Activated CD4-positive, alpha-beta T cell treated with anti-CD3 and anti-CD28 coated beads, Interleukin-2, amount 50 U/mL, for 48 hours (primary cell): ENCODE results near the gene CANT1.

Experiments
- DNase-seq, 2 experiments: peaks; one replicate each; pipeline ENCODE4 v3.0.0-alpha.2; 2020

Gene CANT1

DNA sequence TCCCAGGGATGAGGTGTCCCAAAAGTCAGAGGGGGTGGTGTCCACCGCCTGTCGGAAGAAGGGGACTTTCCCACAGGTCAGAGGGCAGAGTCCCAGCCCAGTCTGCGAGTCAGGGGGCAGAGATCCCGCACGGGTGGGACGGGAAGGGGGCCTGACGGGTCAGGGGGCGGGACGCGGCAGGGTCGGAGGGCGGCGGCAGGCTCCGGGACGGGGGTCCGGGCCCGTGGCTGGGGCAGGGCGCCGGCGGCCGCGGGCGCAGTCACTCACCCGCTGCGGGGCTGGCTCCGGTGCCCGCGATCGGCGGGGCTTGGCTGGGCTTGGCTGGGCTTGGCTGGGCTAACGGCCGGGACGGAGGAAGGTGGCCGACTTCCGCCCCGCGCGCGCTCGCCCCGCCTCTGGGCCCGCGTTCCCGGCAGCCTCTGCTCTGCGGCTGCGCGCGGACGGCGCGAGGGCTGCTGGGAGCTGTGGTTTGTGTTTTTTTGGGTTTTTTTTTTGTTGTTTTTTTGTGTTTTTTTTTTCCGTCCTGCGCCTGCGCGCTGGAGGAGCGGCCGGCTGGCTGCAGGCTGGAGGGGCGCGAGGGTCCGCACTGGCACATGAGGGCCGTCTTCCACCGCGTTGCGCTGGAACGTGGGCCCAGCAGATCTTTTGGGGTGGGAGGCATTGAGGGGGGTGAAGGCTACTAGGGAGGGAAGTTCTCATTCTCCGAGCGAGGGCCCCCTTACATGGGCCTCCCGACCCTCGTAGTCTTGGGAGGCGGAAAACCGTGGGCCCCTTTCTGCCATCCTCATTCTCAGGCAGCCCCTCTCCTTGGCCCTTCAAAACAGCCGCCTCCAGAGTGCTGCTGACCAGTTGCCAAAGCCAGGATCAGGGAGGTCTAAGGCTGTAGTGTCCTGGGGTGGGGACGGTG, at the start of gene CANT1:
TSS of gene CANT1 (minus strand) at position 368 of the 907 bp plus-strand sequence. CDS start 12,142 bp downstream, outside the sequence.
- peak; percentile 82 to 83 for DNase-seq

DNA sequence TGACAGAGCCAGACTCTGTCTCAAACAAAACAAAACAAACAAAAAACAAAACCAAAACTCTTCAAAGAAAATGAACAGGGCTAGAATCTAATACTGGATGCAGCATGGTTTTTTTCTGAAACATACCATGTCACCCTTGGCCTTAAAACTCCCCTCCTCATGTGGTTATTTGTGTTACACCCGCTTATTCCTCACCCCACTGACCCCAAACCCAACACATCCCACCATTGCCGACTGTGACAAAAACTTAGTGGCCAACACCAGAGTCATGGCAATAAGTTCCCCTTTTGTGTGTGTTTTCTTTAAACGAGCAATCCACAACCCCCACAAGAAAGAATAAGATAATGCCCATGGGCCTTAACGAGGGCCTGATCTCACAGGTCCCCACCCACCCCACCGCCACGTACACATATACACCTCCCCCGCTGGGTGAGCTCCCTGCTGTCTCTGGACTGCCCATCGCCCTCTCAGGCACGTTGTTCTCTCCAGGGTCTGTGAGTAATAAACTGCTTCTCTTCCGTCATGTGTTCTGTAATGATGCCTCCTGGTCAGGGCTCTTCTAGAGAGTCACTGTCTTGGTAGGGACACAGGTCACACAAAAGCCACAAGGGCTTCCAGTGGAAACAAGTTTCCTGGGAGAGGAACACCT, 48.3 kb upstream of the CANT1 start:
- DNase-seq = no peak

DNA sequence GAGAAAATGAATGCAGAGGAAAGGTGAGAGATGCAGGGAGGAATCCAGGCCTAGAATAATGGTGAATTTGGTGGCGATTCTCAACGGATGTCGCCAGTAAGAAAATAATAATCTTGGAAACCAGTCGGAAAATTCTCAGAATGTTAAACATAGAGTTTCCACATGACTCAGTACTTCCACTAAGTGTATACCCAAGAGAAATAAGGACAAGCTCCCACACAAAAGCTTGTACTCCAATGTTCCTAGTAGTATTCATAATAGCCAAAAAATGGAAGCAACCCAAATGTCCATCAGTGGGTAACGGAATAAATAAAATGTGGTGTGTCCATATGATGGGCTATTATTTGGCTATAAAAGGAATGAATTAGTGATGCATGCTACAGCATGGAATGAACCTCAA, 45.6 kb upstream of the CANT1 start:
- no peak for DNase-seq

DNA sequence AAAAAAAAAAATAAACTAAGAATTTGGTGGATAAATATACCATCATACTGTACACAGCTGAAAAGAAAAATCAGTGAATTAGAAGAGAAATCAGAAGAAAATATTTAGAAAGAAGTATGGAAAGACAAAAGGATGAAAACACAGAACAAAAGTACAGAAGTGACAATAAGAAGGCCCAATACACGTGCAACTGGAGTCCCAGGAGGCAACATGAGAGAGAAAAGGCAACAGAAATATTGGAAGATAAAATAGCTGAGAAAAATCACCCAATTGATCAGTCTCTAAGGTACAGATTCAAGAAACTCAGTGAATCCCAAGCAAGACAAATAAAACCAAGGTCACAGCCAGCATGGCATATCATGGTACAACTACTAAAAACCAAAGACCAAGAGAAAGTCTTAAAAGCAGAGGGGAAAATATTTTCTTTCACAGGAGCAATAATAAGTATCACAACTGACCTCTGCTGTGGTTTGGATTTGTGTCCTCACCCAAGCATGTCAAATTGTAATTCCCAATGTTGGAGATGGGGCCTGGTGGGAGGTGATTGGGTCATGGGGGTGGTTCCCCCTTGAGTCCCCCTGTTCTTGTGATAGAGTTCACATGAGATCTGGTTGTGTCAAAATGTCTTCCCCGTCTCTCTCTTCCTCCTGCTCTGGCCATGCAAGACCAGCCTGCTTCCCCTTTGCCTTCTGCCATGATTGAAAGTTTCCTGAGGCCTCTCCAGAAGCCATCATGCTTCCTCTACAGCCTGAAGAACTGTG, 44.8 kb upstream of the CANT1 start:
- no peak for DNase-seq

DNA sequence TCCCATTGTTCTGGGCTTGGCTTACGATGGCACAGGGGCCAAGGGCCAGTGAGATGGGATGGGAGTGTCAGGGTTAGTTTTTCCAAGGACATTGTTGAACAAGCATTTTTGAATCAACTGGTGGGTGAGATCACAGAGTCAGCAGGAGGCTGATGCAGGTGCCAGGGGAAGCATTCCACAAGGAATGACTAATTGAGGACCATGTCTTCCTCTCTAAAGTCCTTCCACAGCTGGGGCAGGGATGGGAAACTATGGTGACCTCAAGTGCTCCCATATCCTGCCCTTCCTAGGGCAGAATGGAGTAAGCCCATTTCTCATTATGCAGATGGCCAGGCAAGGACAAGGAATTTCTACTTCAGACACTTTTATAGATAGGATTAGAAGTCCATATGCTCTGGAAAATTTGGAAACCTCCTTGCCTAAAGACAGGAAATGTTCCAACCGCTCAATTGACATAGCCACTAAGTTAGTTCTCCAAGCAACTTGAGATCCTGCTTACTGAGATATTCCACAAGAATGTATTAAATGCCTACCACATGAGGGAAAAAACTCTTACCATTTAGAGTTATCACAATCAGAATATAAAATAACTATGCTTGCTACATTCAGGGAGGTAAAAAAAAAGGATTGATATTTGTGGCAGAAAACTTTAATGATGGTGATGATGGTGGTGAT, 43.8 kb upstream of the CANT1 start:
- no peak for DNase-seq

DNA sequence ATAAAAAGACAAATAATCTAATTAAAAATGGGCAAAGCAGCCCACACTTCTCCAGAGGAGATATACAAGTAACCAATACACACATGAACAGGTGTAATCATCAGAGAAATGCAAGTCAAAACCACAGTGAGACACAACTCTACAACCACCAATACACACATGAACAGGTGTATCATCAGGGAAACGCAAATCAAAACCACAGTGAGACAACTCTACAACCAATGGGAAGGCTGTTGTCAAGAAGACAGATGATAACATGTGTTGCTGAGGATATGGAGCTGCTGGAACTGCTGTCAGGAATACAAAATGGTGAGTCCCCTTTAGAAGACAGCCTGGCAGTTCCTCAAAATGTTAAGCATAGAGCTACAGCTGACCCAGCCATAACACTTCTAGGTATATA, 42.6 kb upstream of the CANT1 start:
- no peak for DNase-seq

DNA sequence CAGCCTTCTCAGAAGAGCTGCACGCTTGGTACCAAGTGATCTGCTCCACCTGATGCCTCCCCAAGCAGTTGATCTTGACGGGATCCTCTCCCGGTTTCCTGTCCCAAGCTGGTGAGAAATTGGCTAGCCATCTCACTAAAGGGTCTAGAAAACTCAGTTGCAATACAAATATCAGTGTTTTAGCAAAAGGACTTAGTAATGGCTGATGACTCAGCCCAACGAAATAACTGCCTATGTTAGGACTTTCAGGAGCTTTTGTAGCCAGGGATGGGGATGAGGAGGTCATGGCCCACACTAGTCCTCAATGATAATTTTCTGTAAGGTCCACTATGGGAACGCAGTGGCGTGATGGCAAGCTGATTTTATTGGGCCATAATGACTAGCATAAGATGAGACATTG, 41.7 kb upstream of the CANT1 start:
- DNase-seq = no peak

DNA sequence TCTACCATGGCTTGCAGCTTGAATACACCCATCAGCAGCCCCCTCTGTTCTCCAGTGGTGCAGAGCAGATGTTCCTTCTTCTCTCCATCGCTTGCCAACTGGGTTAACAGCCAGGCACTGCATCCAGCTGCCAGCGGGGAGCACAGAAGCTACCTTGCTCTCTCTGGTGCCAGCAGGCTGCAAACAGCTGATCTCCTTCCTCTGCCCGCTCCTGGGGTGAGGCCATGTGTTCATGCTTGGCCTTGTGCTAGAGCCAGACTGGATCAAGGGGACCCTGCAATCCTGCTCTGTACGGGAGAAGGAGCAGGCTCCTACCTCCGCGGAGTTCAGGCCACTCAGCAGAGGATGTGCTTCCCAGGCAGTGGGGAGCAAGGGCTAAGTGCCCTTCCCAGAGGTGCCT, 41.0 kb upstream of the CANT1 start:
- DNase-seq = no peak

DNA sequence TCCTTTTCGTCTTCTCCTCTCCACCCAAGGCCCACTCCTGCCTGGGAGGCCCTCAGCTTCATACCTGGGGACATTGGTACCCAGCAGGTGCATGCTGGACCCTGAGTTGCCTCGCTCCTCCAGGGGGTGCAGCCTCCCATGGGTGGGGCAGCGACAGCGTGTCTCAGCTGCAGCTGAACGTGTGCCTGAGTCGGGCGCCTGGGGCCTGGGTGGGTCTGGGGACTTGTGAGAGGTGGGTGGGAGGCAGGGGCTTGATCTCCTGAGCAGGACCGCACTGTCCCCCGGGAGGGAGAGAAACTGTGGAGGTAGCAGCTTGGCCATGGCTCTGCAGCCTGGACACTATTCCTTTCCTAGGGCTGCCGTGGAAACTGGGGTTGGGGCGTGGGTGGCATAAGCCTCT, 40.3 kb upstream of the CANT1 start:
- DNase-seq = no peak

DNA sequence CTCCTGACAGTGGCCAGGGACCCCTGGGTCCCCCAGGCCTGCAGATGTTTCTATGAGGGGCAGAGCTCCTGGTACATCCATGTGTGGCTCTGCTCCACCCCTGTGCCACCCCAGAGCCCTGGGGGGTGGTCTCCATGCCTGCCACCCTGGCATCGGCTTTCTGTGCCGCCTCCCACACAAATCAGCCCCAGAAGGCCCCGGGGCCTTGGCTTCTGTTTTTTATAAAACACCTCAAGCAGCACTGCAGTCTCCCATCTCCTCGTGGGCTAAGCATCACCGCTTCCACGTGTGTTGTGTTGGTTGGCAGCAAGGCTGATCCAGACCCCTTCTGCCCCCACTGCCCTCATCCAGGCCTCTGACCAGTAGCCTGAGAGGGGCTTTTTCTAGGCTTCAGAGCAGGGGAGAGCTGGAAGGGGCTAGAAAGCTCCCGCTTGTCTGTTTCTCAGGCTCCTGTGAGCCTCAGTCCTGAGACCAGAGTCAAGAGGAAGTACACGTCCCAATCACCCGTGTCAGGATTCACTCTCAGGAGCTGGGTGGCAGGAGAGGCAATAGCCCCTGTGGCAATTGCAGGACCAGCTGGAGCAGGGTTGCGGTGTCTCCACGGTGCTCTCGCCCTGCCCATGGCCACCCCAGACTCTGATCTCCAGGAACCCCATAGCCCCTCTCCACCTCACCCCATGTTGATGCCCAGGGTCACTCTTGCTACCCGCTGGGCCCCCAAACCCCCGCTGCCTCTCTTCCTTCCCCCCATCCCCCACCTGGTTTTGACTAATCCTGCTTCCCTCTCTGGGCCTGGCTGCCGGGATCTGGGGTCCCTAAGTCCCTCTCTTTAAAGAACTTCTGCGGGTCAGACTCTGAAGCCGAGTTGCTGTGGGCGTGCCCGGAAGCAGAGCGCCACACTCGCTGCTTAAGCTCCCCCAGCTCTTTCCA, 39.5 kb upstream of the CANT1 start:
- no peak for DNase-seq

DNA sequence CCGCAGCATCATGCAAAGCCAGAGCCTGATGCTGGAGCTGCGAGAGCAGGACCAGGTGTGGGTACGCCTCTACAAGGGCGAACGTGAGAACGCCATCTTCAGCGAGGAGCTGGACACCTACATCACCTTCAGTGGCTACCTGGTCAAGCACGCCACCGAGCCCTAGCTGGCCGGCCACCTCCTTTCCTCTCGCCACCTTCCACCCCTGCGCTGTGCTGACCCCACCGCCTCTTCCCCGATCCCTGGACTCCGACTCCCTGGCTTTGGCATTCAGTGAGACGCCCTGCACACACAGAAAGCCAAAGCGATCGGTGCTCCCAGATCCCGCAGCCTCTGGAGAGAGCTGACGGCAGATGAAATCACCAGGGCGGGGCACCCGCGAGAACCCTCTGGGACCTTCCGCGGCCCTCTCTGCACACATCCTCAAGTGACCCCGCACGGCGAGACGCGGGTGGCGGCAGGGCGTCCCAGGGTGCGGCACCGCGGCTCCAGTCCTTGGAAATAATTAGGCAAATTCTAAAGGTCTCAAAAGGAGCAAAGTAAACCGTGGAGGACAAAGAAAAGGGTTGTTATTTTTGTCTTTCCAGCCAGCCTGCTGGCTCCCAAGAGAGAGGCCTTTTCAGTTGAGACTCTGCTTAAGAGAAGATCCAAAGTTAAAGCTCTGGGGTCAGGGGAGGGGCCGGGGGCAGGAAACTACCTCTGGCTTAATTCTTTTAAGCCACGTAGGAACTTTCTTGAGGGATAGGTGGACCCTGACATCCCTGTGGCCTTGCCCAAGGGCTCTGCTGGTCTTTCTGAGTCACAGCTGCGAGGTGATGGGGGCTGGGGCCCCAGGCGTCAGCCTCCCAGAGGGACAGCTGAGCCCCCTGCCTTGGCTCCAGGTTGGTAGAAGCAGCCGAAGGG, 38.6 kb upstream of the CANT1 start:
- no peak for DNase-seq

DNA sequence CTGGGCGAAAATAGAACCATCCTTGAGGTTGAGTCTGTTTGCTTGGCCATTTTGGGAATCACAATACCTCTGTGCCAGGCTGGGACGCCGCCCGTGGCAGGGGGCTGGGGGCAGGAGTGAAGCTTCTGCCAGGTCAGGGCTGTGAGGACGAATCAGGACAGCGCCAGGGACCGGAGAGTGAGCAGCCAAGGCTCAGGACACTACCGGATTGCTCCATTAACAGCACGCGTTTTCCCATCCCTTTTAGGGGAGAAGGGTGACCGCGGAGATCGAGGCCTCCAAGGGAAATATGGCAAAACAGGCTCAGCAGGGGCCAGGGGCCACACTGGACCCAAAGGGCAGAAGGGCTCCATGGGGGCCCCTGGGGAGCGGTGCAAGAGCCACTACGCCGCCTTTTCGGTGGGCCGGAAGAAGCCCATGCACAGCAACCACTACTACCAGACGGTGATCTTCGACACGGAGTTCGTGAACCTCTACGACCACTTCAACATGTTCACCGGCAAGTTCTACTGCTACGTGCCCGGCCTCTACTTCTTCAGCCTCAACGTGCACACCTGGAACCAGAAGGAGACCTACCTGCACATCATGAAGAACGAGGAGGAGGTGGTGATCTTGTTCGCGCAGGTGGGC, 37.8 kb upstream of the CANT1 start:
- DNase-seq = no peak

DNA sequence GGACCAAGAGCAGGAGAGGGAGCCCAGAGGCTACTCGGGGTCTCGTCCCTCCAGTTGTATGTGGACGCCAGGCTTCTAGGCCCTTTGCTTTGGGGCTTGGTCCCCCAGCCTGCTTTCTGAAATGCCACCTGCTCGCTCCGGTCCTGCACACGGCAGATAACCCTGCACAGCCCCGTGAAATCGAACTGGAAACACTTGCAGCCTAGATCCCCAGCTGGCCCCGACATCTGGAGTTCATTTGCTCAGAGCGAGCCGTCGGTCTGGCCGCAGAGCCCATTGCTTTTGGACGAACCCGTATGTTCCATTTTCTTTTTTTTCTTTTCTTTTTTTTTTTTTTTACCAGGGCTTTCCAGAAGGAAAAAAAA, 37.3 kb upstream of the CANT1 start:
- no peak for DNase-seq

DNA sequence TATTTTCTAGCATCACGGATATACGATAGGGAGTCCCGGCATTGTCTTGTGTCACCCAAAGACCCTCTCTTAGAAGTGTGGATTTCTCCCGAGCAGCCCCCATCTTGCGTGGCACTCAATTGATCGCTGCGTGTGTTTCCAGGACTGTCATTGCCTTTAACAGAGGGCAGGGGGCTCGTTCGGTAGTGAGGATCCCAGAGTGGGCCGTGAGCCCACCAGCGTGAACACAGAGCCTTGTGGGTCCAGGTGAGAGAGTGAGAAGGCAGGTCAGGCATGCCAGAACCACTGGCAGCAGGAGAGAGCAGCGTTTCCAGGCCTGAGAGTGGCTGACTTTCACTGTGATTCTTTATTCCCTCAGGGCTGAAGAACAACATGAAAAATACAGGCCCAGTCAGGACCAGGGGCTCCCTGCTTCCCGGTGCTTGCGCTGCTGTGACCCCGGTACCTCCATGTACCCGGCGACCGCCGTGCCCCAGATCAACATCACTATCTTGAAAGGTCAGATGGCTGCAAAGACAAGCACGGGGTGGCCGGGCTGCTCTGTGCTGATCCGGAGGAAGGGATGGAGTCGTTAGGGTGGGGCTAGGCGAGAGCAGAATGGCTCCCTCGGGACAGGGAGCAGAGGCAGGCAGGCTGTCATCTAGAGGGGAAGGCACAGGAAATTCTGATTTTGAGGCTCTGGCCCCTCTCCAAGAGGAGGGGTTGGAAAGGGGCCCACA, 36.8 kb upstream of the CANT1 start:
- DNase-seq = no peak

DNA sequence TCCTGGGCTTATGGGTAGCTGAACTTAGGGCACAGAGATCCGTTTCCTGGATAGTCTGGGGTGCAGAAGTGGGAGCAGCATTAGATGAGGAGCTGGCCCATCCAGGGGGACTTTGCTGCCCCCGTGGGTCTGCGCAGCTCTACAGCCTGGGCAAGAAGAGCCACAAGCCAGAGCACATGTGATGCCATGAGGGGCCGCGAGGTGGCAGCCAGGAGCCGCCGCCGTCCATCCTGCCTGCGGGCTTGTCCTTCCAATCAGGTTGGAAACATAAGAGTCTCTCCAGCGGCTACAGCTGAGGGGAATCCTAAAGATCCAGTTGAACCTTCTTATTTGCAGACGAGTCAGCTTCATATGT, 36.3 kb upstream of the CANT1 start:
- DNase-seq = peak; percentile 68 to 74

DNA sequence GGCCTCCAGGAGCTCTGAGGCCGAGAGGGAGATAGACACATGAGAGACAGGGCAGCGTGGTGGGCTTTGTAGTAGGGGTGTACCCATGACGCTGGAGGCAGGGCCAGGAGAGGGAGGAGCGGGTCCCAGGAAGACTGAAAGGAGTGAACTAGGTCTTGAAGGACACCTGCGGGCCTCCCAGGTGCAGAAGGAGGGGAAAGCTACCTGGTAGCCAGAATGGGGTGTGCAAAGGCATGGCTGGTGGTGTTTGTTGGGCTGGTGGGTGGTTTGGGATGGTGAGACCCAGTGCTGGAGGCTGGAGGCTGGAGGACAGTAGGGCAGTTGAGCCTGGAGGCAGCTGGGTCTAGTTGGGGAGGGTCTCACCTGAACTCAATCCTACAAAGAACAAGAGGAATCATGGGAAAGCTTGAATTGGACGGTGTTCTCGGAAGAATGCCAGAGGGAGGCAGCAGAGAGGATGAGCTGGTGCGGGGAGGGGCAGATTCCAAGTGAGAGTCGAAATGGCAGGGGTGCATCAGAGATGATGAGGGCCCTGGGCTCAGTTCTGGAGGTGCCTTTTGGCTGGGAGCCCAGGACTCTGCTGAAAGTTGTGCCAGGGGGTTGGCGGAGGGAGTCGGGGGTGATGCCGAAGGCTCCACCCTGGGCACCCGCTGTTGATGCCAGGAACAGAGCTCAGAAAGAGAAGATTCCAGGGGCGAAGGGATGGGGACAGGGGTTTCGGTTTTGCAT, 35.6 kb upstream of the CANT1 start:
- no peak for DNase-seq

DNA sequence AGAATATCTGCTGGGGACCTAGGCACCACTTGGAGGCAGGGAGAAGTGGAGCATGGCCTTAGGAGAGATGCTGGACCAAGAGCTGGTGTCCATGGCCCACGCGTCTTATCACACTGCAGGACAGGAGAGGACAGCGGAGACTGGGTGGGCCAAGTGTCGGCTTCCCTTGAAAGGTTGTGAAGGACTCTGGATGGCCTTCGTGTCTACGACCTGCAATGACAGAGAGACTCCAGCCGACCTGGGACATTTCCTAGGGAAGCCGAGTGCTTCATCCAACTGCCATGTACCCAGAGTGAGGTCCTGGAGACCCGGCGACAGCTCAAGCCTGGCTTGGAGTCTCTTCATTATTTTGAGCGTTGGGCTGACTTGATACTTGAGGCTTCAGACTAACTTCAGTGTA, 34.9 kb upstream of the CANT1 start:
- no peak for DNase-seq

DNA sequence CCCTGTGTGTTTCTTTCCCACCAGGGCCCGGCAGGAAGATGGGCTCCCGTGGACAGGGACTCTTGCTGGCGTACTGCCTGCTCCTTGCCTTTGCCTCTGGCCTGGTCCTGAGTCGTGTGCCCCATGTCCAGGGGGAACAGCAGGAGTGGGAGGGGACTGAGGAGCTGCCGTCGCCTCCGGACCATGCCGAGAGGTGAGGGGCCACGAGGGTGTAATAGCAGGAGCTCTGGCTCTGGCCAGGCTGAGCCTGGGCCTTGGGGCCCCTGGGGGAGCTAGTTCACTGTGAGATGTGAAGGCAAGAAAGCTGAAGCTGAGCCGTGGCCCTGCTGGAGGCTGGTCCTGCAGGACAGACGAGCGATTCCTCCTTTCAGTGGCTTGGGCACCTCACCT, 34.4 kb upstream of the CANT1 start:
- DNase-seq = no peak
